Measurements from ENCODE around the gene GNPNAT1.

Gene GNPNAT1

DNA sequence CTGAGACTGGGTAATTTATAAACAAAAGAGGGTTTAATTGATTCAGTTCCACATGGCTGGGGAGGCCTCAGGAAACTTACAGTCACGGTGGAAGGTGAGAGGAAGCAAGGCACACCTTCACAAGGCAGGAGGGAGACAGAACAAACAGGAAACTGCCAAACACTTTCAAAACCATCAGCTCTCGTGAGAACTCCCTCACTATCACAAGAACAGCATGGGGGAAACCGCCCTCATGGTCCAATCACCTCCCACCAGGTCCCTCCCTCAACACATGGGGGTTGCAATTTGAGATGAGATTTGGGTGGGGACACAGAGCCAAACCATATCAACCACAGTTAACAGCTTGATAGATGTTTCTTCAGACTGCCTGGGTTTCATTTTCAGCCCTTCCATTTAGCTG lies 6.2 kb upstream of the GNPNAT1 start:
- Histone ChIP-seq H3K23ac (ENCODE audit: low read length) (no peak overlapping the region), H2BK15ac (replicated peaks; ENCODE audit: low read depth) (no peak overlapping the region), H3K9ac (ENCODE audit: low read length) (no peak overlapping the region), H3K79me2 (ENCODE audit: control insufficient read depth, insufficient read depth, low read length) (no peaks in the 10 kb centered on the region), H3K36me3 (ENCODE audit: control insufficient read depth, insufficient read depth, low read length) (no peaks in the 10 kb centered on the region), H3K4me1 (ENCODE audit: control insufficient read depth, low read depth, low read length) (no peaks in the 10 kb centered on the region), H2BK5ac (ENCODE audit: low read length) (no peak overlapping the region), H3K4me3 (ENCODE audit: low read length) (no peak overlapping the region), H3K56ac (ENCODE audit: low read length) (no peak overlapping the region), H4K5ac (ENCODE audit: low read length) (no peak overlapping the region), H2BK120ac (ENCODE audit: low read depth, low read length) (no peak overlapping the region), H3K18ac (ENCODE audit: low read length) (no peak overlapping the region), H3K27ac (ENCODE audit: low read depth, low read length) (no peak overlapping the region), H4K8ac (ENCODE audit: low read depth, low read length) (no peak overlapping the region), H2AK5ac (ENCODE audit: low read length) (no peak overlapping the region), H3K27me3 (ENCODE audit: insufficient read depth, low read length, poor library complexity) (no peaks in the 10 kb centered on the region), H3K79me1 (ENCODE audit: low read length) (no peaks in the 10 kb centered on the region), H3K4ac (ENCODE audit: low read depth, low read length) (no peak overlapping the region), H3K4me2 (ENCODE audit: low read length) (no peak overlapping the region)
- peak; percentile 33 for DNase-seq
- no CpG with 5 or more reads among the region's 3 CpGs for WGBS (ENCODE audit: extremely low coverage, insufficient coverage, low lambda C conversion rate)

- no peak for DNase-seq
- H2BK15ac ChIP-seq (replicated peaks; ENCODE audit: low read depth) = no peak overlapping the region
- H4K5ac ChIP-seq (ENCODE audit: low read length) = no peak overlapping the region
- no peak overlapping the region for H3K9ac ChIP-seq (ENCODE audit: low read length)
- H3K4me2 ChIP-seq (ENCODE audit: low read length) = no peak overlapping the region
- H3K79me2 ChIP-seq (ENCODE audit: control insufficient read depth, insufficient read depth, low read length) = peaks cover 2% of the 10 kb centered on the region
- peaks cover 3% of the 10 kb centered on the region for H3K4me1 ChIP-seq (ENCODE audit: control insufficient read depth, low read depth, low read length)
- no peak overlapping the region for H2BK120ac ChIP-seq (ENCODE audit: low read depth, low read length)
- H3K4me3 ChIP-seq (ENCODE audit: low read length) = no peak overlapping the region
- no peak overlapping the region for H3K27ac ChIP-seq (ENCODE audit: low read depth, low read length)
- no peak overlapping the region for H3K18ac ChIP-seq (ENCODE audit: low read length)
- no peak overlapping the region for H3K56ac ChIP-seq (ENCODE audit: low read length)
- H3K36me3 ChIP-seq (ENCODE audit: control insufficient read depth, insufficient read depth, low read length) = no peaks in the 10 kb centered on the region
- no peak overlapping the region for H4K8ac ChIP-seq (ENCODE audit: low read depth, low read length)
- WGBS (ENCODE audit: extremely low coverage, insufficient coverage, low lambda C conversion rate) = no CpG with 5 or more reads among the region's 2 CpGs
- no peak overlapping the region for H3K23ac ChIP-seq (ENCODE audit: low read length)
- H2AK5ac ChIP-seq (ENCODE audit: low read length) = no peak overlapping the region
- H3K27me3 ChIP-seq (ENCODE audit: insufficient read depth, low read length, poor library complexity) = no peaks in the 10 kb centered on the region
- no peak overlapping the region for H2BK5ac ChIP-seq (ENCODE audit: low read length)
- peak overlapping the region; percentile 31 for H3K4ac ChIP-seq (ENCODE audit: low read depth, low read length)
- peaks cover 2% of the 10 kb centered on the region for H3K79me1 ChIP-seq (ENCODE audit: low read length)
These were observed 1.7 kb upstream of the GNPNAT1 start for GRCh38 chr14:52793061-52793460.

DNA sequence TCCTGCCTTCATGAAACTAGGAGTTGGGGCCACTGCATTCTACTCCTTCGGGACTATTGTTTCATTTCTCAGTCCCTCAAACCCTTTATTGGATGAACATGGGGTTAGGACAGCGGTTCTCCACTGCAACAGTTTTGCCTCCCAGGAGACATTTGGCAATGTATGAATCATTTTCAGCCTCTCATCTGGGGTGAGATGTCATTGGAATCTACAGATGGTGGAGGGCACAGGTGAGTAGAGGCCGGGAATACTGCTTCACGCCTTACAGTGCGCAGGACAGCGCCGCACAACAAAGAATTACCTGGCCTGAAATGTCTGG lies 649 bp upstream of the GNPNAT1 start:
- Histone ChIP-seq H3K36me3 (ENCODE audit: control insufficient read depth, insufficient read depth, low read length) (no peaks in the 10 kb centered on the region), H4K5ac (ENCODE audit: low read length) (no peak overlapping the region), H2BK5ac (ENCODE audit: low read length) (no peak overlapping the region), H3K18ac (ENCODE audit: low read length) (peak overlapping the region; percentile 56), H3K9ac (ENCODE audit: low read length) (peak overlapping the region; percentile 40), H3K27ac (ENCODE audit: low read depth, low read length) (peak overlapping the region; percentile 29), H3K23ac (ENCODE audit: low read length) (no peak overlapping the region), H3K4me2 (ENCODE audit: low read length) (peak overlapping the region; percentile 21), H4K8ac (ENCODE audit: low read depth, low read length) (no peak overlapping the region), H2BK15ac (replicated peaks; ENCODE audit: low read depth) (peak overlapping the region; percentile 48), H3K4ac (ENCODE audit: low read depth, low read length) (peak overlapping the region; percentile 18), H2AK5ac (ENCODE audit: low read length) (no peak overlapping the region), H3K27me3 (ENCODE audit: insufficient read depth, low read length, poor library complexity) (no peaks in the 10 kb centered on the region), H3K79me2 (ENCODE audit: control insufficient read depth, insufficient read depth, low read length) (peaks cover 2% of the 10 kb centered on the region), H3K79me1 (ENCODE audit: low read length) (peaks cover 2% of the 10 kb centered on the region), H2BK120ac (ENCODE audit: low read depth, low read length) (no peak overlapping the region), H3K4me3 (ENCODE audit: low read length) (no peak overlapping the region), H3K4me1 (ENCODE audit: control insufficient read depth, low read depth, low read length) (peaks cover 3% of the 10 kb centered on the region), H3K56ac (ENCODE audit: low read length) (peak overlapping the region; percentile 80)
- no peak for DNase-seq
- WGBS (ENCODE audit: extremely low coverage, insufficient coverage, low lambda C conversion rate) = no CpG with 5 or more reads among the region's 7 CpGs

GRCh38 chr14:52790756-52791222 lies 618 bp downstream of the GNPNAT1 start:
- WGBS (ENCODE audit: extremely low coverage, insufficient coverage, low lambda C conversion rate) = no CpG with 5 or more reads among the region's 26 CpGs
- no peak overlapping the region for H3K23ac ChIP-seq (ENCODE audit: low read length)
- no peak overlapping the region for H4K8ac ChIP-seq (ENCODE audit: low read depth, low read length)
- no peak overlapping the region for H2BK5ac ChIP-seq (ENCODE audit: low read length)
- H3K79me1 ChIP-seq (ENCODE audit: low read length) = peaks cover 2% of the 10 kb centered on the region
- peaks cover 2% of the 10 kb centered on the region for H3K79me2 ChIP-seq (ENCODE audit: control insufficient read depth, insufficient read depth, low read length)
- H3K27ac ChIP-seq (ENCODE audit: low read depth, low read length) = no peak overlapping the region
- no peaks in the 10 kb centered on the region for H3K36me3 ChIP-seq (ENCODE audit: control insufficient read depth, insufficient read depth, low read length)
- H3K4ac ChIP-seq (ENCODE audit: low read depth, low read length) = no peak overlapping the region
- H3K18ac ChIP-seq (ENCODE audit: low read length) = peak overlapping the region; percentile 28
- peak overlapping the region; percentile 79 for H3K4me3 ChIP-seq (ENCODE audit: low read length)
- no peaks in the 10 kb centered on the region for H3K27me3 ChIP-seq (ENCODE audit: insufficient read depth, low read length, poor library complexity)
- no peak overlapping the region for H2BK15ac ChIP-seq (replicated peaks; ENCODE audit: low read depth)
- H4K5ac ChIP-seq (ENCODE audit: low read length) = no peak overlapping the region
- no peak overlapping the region for H2BK120ac ChIP-seq (ENCODE audit: low read depth, low read length)
- peak overlapping the region; percentile 89 for H3K9ac ChIP-seq (ENCODE audit: low read length)
- H3K4me2 ChIP-seq (ENCODE audit: low read length) = peak overlapping the region; percentile 78
- peaks cover 3% of the 10 kb centered on the region for H3K4me1 ChIP-seq (ENCODE audit: control insufficient read depth, low read depth, low read length)
- H2AK5ac ChIP-seq (ENCODE audit: low read length) = no peak overlapping the region
- no peak for DNase-seq
- H3K56ac ChIP-seq (ENCODE audit: low read length) = peak overlapping the region; percentile 95

DNA sequence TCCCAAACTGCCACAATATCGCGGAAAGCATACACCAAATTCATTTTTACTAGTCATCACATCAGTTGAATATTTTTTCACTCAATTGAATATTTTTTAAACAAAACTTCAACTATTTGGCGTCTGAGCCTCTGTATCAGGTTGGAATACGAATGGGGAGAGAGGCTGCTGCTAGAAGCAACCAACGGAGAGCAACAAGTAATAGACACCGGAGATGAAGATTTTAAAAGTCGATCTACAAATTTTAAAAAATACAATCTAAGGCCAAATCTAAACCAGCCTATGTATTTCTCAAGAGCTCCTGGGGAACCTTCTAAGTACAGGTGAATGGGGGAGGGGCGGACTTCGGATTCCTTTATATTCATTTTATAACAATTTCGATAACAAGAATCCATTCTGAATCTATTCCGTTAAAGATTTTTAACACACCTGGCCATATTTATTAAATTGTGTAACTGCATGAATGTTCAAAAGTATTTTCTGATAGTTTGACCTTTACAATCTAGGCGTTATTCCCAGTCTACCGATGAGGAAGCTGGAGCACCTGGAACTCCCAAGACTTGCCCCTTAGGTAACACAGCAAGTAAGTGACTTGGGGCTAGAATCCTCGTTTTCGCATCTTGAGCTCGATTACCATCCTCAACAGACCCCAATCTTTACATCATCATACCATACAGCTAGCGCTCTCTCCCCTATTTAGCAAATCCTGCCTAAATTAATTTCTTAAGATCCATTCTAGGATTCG lies 1.2 kb downstream of the GNPNAT1 start:
- Histone ChIP-seq H3K4ac (ENCODE audit: low read depth, low read length) (no peak overlapping the region), H3K79me1 (ENCODE audit: low read length) (peaks cover 2% of the 10 kb centered on the region), H2BK5ac (ENCODE audit: low read length) (no peak overlapping the region), H3K36me3 (ENCODE audit: control insufficient read depth, insufficient read depth, low read length) (no peaks in the 10 kb centered on the region), H3K4me1 (ENCODE audit: control insufficient read depth, low read depth, low read length) (peaks cover 3% of the 10 kb centered on the region), H4K8ac (ENCODE audit: low read depth, low read length) (no peak overlapping the region), H3K18ac (ENCODE audit: low read length) (no peak overlapping the region), H3K27ac (ENCODE audit: low read depth, low read length) (no peak overlapping the region), H3K56ac (ENCODE audit: low read length) (peak overlapping the region; percentile 95), H4K5ac (ENCODE audit: low read length) (no peak overlapping the region), H2AK5ac (ENCODE audit: low read length) (no peak overlapping the region), H2BK120ac (ENCODE audit: low read depth, low read length) (no peak overlapping the region), H3K79me2 (ENCODE audit: control insufficient read depth, insufficient read depth, low read length) (peaks cover 2% of the 10 kb centered on the region), H3K4me2 (ENCODE audit: low read length) (peak overlapping the region; percentile 78), H3K23ac (ENCODE audit: low read length) (no peak overlapping the region), H3K9ac (ENCODE audit: low read length) (peak overlapping the region; percentile 89), H3K27me3 (ENCODE audit: insufficient read depth, low read length, poor library complexity) (no peaks in the 10 kb centered on the region), H3K4me3 (ENCODE audit: low read length) (peak overlapping the region; percentile 79), H2BK15ac (replicated peaks; ENCODE audit: low read depth) (no peak overlapping the region)
- peak; percentile 58 for DNase-seq
- no CpG with 5 or more reads among the region's 18 CpGs for WGBS (ENCODE audit: extremely low coverage, insufficient coverage, low lambda C conversion rate)

DNA sequence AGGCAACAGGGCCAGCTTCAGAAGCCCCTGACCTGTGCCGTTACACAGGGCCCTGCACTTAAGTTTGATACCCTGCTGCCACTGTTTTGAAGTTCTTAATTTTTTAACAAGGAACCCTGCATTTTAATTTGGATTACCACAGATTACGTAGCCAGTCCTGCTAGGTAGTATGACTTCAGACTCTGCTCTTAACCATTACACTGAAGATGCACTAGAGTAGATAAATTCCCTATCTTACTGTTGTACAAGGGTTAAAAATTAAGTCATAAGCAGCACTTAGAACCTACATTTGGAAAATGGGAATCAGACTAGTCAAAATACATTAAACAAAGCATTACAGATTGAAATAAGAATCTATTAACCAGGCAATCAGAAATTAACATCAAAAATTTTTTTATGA lies 2.3 kb downstream of the GNPNAT1 start:
- no peak overlapping the region for H4K8ac ChIP-seq (ENCODE audit: low read depth, low read length)
- H2BK15ac ChIP-seq (replicated peaks; ENCODE audit: low read depth) = no peak overlapping the region
- H3K18ac ChIP-seq (ENCODE audit: low read length) = no peak overlapping the region
- H3K27me3 ChIP-seq (ENCODE audit: insufficient read depth, low read length, poor library complexity) = no peaks in the 10 kb centered on the region
- peaks cover 3% of the 10 kb centered on the region for H3K4me1 ChIP-seq (ENCODE audit: control insufficient read depth, low read depth, low read length)
- peaks cover 2% of the 10 kb centered on the region for H3K79me1 ChIP-seq (ENCODE audit: low read length)
- H3K4me2 ChIP-seq (ENCODE audit: low read length) = no peak overlapping the region
- H3K4ac ChIP-seq (ENCODE audit: low read depth, low read length) = no peak overlapping the region
- H3K36me3 ChIP-seq (ENCODE audit: control insufficient read depth, insufficient read depth, low read length) = no peaks in the 10 kb centered on the region
- no CpG with 5 or more reads among the region's 2 CpGs for WGBS (ENCODE audit: extremely low coverage, insufficient coverage, low lambda C conversion rate)
- peaks cover 2% of the 10 kb centered on the region for H3K79me2 ChIP-seq (ENCODE audit: control insufficient read depth, insufficient read depth, low read length)
- peak overlapping the region; percentile 8 for H3K9ac ChIP-seq (ENCODE audit: low read length)
- H3K4me3 ChIP-seq (ENCODE audit: low read length) = no peak overlapping the region
- no peak for DNase-seq
- no peak overlapping the region for H3K56ac ChIP-seq (ENCODE audit: low read length)
- no peak overlapping the region for H4K5ac ChIP-seq (ENCODE audit: low read length)
- no peak overlapping the region for H2BK120ac ChIP-seq (ENCODE audit: low read depth, low read length)
- no peak overlapping the region for H3K23ac ChIP-seq (ENCODE audit: low read length)
- no peak overlapping the region for H3K27ac ChIP-seq (ENCODE audit: low read depth, low read length)
- H2AK5ac ChIP-seq (ENCODE audit: low read length) = no peak overlapping the region
- H2BK5ac ChIP-seq (ENCODE audit: low read length) = no peak overlapping the region

Measured in mesendoderm (in vitro differentiated cells).